ENCODE measurements around the gene ATP2C2. TPM values are rescaled to one million over a fixed set of nuclear protein-coding genes. Genes with fewer than 3 reads are reported as not detected.
A peak's percentile ranks its signal among the peaks of the same experiment; 100 is the strongest.

Gene ATP2C2
- total and polyA plus RNA-seq, 9 of the 15 experiments (the other 6 are each of a cell fraction or from before 2014, with no cell fraction given), result 0.75 TPM; not detected in 8

DNA sequence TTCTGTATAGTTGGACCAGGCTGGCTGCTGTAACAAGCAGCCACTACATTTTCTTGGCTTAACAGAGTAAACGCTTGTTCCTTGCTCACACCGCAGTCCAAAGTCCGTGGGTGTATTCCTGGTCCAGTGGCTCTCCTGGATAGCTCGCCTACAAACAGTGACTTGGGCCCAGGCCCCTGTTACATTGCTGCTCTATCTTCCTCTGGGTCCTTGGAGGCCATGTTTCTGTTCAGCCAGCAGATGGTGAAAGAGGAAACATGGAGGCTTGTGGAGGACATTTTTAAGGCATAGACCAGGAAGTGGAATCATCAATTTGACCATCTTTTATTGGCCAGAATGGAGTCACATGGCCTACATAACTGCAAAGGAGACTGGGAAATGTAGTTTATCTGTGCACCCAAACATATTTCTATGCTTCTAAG, 55.1 kb downstream of the ATP2C2 start (continued):
- peak; percentile 42; the same call in 1 of the 2 replicates for TF ChIP-seq ZBTB17 (CRISPR knock-in tag; IDR thresholded peaks at IDR 0.05)
- TF ChIP-seq THRAP3 (IDR thresholded peaks at IDR 0.05; ENCODE audit: borderline replicate concordance), result no peak
- TF ChIP-seq, protein P1, sequence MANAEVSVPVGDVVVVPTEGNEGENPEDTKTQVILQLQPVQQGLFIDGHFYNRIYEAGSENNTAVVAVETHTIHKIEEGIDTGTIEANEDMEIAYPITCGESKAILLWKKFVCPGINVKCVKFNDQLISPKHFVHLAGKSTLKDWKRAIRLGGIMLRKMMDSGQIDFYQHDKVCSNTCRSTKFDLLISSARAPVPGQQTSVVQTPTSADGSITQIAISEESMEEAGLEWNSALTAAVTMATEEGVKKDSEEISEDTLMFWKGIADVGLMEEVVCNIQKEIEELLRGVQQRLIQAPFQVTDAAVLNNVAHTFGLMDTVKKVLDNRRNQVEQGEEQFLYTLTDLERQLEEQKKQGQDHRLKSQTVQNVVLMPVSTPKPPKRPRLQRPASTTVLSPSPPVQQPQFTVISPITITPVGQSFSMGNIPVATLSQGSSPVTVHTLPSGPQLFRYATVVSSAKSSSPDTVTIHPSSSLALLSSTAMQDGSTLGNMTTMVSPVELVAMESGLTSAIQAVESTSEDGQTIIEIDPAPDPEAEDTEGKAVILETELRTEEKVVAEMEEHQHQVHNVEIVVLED (CRISPR knock-in tag; IDR thresholded peaks at IDR 0.05), result peak; percentile 21; the same call in 1 of the 2 replicates
- no peak for TF ChIP-seq MEF2A (IDR thresholded peaks at IDR 0.05; ENCODE audit: control insufficient read depth, low read depth, low read length)
- no peak for TF ChIP-seq HMGN3 (IDR thresholded peaks at IDR 0.05; ENCODE audit: borderline replicate concordance, extremely low read depth, insufficient read length, low read depth, low read length)
- TF ChIP-seq, protein P2, sequence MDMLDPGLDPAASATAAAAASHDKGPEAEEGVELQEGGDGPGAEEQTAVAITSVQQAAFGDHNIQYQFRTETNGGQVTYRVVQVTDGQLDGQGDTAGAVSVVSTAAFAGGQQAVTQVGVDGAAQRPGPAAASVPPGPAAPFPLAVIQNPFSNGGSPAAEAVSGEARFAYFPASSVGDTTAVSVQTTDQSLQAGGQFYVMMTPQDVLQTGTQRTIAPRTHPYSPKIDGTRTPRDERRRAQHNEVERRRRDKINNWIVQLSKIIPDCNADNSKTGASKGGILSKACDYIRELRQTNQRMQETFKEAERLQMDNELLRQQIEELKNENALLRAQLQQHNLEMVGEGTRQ (CRISPR knock-in tag; IDR thresholded peaks at IDR 0.05), result peak; percentile 98
- TF ChIP-seq, protein P3, sequence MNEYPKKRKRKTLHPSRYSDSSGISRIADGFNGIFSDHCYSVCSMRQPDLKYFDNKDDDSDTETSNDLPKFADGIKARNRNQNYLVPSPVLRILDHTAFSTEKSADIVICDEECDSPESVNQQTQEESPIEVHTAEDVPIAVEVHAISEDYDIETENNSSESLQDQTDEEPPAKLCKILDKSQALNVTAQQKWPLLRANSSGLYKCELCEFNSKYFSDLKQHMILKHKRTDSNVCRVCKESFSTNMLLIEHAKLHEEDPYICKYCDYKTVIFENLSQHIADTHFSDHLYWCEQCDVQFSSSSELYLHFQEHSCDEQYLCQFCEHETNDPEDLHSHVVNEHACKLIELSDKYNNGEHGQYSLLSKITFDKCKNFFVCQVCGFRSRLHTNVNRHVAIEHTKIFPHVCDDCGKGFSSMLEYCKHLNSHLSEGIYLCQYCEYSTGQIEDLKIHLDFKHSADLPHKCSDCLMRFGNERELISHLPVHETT (CRISPR knock-in tag; conservative IDR thresholded peaks at IDR 0.05 in 1 of 2, IDR thresholded peaks at IDR 0.05 in 1 of 2), result peak in 1 of 2 experiments; percentile 74; a peak in 1 of 4 replicates
- TF ChIP-seq OTX1 (CRISPR knock-in tag; IDR thresholded peaks at IDR 0.05), result peak; percentile 75; the same call in 1 of the 2 replicates
- TF ChIP-seq FOSL1 (tag; conservative IDR thresholded peaks at IDR 0.05), result peak; percentile 35; the same call in 1 of the 2 replicates
- no peak for TF ChIP-seq HDGF (IDR thresholded peaks at IDR 0.05)
- no peak for TF ChIP-seq SRSF7 (optimal IDR thresholded peaks at IDR 0.05; ENCODE audit: low read depth, low read length)
- TF ChIP-seq ZFPM2 (CRISPR knock-in tag; IDR thresholded peaks at IDR 0.05), result no peak
- peak; percentile 52 for TF ChIP-seq FOS (IDR thresholded peaks at IDR 0.05; ENCODE audit: extremely low read depth, insufficient read length)
- no peak for TF ChIP-seq RB1 (IDR thresholded peaks at IDR 0.05; ENCODE audit: low read depth)
- TF ChIP-seq DMBX1 (CRISPR knock-in tag; IDR thresholded peaks at IDR 0.05; ENCODE audit: borderline replicate concordance), result peak; percentile 90
- TF ChIP-seq, protein P4, sequence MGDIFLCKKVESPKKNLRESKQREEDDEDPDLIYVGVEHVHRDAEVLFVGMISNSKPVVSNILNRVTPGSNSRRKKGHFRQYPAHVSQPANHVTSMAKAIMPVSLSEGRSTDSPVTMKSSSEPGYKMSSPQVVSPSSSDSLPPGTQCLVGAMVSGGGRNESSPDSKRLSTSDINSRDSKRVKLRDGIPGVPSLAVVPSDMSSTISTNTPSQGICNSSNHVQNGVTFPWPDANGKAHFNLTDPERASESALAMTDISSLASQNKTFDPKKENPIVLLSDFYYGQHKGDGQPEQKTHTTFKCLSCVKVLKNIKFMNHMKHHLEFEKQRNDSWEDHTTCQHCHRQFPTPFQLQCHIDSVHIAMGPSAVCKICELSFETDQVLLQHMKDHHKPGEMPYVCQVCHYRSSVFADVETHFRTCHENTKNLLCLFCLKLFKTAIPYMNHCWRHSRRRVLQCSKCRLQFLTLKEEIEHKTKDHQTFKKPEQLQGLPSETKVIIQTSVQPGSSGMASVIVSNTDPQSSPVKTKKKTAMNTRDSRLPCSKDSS (IDR thresholded peaks at IDR 0.05; ENCODE audit: low read depth, partially characterized antibody), result no peak
- peak; percentile 83 for TF ChIP-seq ZNF12 (CRISPR knock-in tag; IDR thresholded peaks at IDR 0.05)
- TF ChIP-seq NCOA1 (IDR thresholded peaks at IDR 0.05; ENCODE audit: low read depth), result no peak
- peak; percentile 87 for TF ChIP-seq DDX20 (tag; IDR thresholded peaks at IDR 0.05; ENCODE audit: low read depth)
- TF ChIP-seq, protein P5, sequence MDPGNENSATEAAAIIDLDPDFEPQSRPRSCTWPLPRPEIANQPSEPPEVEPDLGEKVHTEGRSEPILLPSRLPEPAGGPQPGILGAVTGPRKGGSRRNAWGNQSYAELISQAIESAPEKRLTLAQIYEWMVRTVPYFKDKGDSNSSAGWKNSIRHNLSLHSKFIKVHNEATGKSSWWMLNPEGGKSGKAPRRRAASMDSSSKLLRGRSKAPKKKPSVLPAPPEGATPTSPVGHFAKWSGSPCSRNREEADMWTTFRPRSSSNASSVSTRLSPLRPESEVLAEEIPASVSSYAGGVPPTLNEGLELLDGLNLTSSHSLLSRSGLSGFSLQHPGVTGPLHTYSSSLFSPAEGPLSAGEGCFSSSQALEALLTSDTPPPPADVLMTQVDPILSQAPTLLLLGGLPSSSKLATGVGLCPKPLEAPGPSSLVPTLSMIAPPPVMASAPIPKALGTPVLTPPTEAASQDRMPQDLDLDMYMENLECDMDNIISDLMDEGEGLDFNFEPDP (CRISPR knock-in tag; IDR thresholded peaks at IDR 0.05), result no peak

Data from K562 (cell line).